SK-N-SH treated with all-trans-retinoic acid at 6 μM for 48 hours (cell line): ENCODE results near the gene PHOSPHO1.
A peak's percentile ranks its signal among the peaks of the same experiment; 100 is the strongest.
"Not testable (repeated sequence)": the region's sequence is repeated elsewhere in the genome, so short reads cannot be mapped to it uniquely, and the experiment has no call there.

Experiments
- ATAC-seq: fragments of 200-7000 bp; cut with Tn5 transposase; 3 replicates; pipeline ENCODE4 v1.9.1; 2020; ENCODE audit warnings: mild to moderate bottlenecking, moderate library complexity
- ARNTL ChIP-seq: fragments of 450-650 bp; formaldehyde crosslinking; IDR thresholded peaks from 2 replicates; pipeline ENCODE4 v1.5.0; 2020; ENCODE audit warnings: low read depth, mild to moderate bottlenecking, moderate library complexity, borderline replicate concordance
- BACH2 ChIP-seq: fragments of 250-450 bp; sonication (Bioruptor Pico); IDR thresholded peaks from 2 replicates; pipeline ENCODE4 v1.9.0; 2021; ENCODE audit warnings: mild to moderate bottlenecking, borderline replicate concordance
- CSDC2 ChIP-seq: fragments of 250-450 bp; sonication (Bioruptor Pico); IDR thresholded peaks from 2 replicates; pipeline ENCODE4 v1.5.0; 2020; ENCODE audit warnings: mild to moderate bottlenecking, moderate library complexity
- ESRRG ChIP-seq: fragments of 250-450 bp; sonication (Bioruptor Pico); IDR thresholded peaks from 2 replicates; pipeline ENCODE4 v1.6.1; 2021; ENCODE audit warnings: mild to moderate bottlenecking
- GLIS3 ChIP-seq: fragments of 250-450 bp; sonication (Bioruptor Pico); IDR thresholded peaks from 2 replicates; pipeline ENCODE4 v1.5.0; 2020; ENCODE audit warnings: mild to moderate bottlenecking, moderate library complexity
- ISL1 ChIP-seq: fragments of 250-450 bp; sonication (Bioruptor Pico); IDR thresholded peaks from 2 replicates; pipeline ENCODE4 v2.1.2; 2022; ENCODE audit warnings: mild to moderate bottlenecking, moderate library complexity
- RARB ChIP-seq: fragments of 250-450 bp; sonication (Bioruptor Pico); IDR thresholded peaks from 2 replicates; pipeline ENCODE4 v1.8.0; 2021; ENCODE audit warnings: mild to moderate bottlenecking, moderate library complexity
- ZFP3 ChIP-seq: fragments of 250-450 bp; sonication (Bioruptor Pico); IDR thresholded peaks from 2 replicates; pipeline ENCODE4 v1.5.0; 2020; ENCODE audit warnings: mild to moderate bottlenecking, moderate library complexity
- ZFP30 ChIP-seq: fragments of 450-650 bp; formaldehyde crosslinking; IDR thresholded peaks from 2 replicates; pipeline ENCODE4 v1.5.0; 2022; ENCODE audit warnings: mild to moderate bottlenecking, moderate library complexity
- ZNF565 ChIP-seq: fragments of 450-650 bp; formaldehyde crosslinking; conservative IDR thresholded peaks from 2 replicates; pipeline ENCODE4 v1.5.0; 2020; ENCODE audit warnings: low read depth, mild to moderate bottlenecking, moderate library complexity
- ZNF70 ChIP-seq: fragments of 450-650 bp; formaldehyde crosslinking; IDR thresholded peaks from 2 replicates; pipeline ENCODE4 v1.5.0; 2020; ENCODE audit warnings: mild to moderate bottlenecking, moderate library complexity
- TF ChIP-seq, protein P1 (sequence below): fragments of 250-450 bp; sonication (Bioruptor Pico); IDR thresholded peaks from 2 replicates; pipeline ENCODE4 v1.5.0; 2020; ENCODE audit warnings: mild to moderate bottlenecking, moderate library complexity
- TF ChIP-seq, protein P2 (sequence below): fragments of 250-450 bp; sonication (Bioruptor Pico); IDR thresholded peaks from 2 replicates; pipeline ENCODE4 v1.5.1; 2020; ENCODE audit warnings: low read depth, mild to moderate bottlenecking, moderate library complexity
- TF ChIP-seq, protein P3 (sequence below): fragments of 250-450 bp; sonication (Bioruptor Pico); IDR thresholded peaks from 2 replicates; pipeline ENCODE4 v1.5.1; 2021; ENCODE audit warnings: mild to moderate bottlenecking, moderate library complexity

PHOSPHO1 gene, protein sequence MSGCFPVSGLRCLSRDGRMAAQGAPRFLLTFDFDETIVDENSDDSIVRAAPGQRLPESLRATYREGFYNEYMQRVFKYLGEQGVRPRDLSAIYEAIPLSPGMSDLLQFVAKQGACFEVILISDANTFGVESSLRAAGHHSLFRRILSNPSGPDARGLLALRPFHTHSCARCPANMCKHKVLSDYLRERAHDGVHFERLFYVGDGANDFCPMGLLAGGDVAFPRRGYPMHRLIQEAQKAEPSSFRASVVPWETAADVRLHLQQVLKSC

DNA sequence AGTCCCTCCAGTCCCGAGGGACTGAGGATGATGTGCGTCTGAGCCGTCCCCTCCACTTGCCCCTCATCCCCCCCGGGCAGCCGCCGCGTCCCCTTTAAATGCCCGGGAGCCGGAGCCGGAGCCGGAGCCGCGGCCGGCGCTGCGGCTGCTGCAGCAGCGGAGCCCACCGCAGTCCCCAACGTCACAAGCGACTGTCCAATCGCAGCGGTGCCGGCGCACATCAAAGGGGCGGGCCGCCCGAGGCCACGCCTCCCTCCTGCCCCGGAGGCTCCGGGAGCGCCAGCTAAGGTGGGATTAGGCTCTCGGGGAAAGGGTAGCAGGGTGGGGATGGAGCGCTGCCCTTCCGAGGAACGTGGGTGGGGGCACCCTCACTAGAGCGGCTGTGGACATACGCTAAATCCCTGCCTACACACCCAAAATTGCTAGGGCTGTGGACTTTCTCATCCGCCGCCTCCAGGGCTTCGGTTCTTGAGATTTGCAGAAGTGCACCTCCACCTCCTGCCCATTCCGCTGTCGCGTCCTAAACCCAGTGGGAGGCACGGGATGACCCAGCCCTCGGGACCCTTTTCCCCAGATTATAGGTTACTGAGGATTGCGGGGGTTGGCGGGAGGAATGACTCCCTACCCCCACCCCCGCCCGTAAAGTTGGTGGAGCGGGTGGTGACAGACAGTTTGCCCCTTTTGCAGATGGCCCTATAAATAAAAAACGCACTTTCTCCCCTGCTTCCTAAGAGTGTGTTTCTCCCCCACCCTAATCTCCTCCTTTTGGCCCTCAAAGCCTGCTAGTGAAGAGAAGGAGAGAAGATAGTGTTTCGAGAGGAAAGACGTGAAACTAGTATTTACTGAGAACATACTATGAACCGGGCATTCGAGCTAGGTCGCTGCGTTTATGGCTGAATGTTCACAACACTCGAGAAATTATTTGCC is at the start of gene PHOSPHO1:
PHOSPHO1 (minus strand) TSS at position 152 of the 927 bp plus-strand sequence. CDS start 4,096 bp downstream, outside the sequence.
- TF ChIP-seq GLIS3 (CRISPR knock-in tag) (no peak), ZFP3 (CRISPR knock-in tag) (peak; percentile 97), ARNTL (CRISPR knock-in tag) (no peak)
- TF ChIP-seq, protein P1, sequence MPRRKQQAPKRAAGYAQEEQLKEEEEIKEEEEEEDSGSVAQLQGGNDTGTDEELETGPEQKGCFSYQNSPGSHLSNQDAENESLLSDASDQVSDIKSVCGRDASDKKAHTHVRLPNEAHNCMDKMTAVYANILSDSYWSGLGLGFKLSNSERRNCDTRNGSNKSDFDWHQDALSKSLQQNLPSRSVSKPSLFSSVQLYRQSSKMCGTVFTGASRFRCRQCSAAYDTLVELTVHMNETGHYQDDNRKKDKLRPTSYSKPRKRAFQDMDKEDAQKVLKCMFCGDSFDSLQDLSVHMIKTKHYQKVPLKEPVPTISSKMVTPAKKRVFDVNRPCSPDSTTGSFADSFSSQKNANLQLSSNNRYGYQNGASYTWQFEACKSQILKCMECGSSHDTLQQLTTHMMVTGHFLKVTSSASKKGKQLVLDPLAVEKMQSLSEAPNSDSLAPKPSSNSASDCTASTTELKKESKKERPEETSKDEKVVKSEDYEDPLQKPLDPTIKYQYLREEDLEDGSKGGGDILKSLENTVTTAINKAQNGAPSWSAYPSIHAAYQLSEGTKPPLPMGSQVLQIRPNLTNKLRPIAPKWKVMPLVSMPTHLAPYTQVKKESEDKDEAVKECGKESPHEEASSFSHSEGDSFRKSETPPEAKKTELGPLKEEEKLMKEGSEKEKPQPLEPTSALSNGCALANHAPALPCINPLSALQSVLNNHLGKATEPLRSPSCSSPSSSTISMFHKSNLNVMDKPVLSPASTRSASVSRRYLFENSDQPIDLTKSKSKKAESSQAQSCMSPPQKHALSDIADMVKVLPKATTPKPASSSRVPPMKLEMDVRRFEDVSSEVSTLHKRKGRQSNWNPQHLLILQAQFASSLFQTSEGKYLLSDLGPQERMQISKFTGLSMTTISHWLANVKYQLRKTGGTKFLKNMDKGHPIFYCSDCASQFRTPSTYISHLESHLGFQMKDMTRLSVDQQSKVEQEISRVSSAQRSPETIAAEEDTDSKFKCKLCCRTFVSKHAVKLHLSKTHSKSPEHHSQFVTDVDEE (CRISPR knock-in tag): 0 out of 2 replicates have a peak, but pooled peaks have one; percentile 10
- TF ChIP-seq, all 23 proteins: peak for 2

DNA sequence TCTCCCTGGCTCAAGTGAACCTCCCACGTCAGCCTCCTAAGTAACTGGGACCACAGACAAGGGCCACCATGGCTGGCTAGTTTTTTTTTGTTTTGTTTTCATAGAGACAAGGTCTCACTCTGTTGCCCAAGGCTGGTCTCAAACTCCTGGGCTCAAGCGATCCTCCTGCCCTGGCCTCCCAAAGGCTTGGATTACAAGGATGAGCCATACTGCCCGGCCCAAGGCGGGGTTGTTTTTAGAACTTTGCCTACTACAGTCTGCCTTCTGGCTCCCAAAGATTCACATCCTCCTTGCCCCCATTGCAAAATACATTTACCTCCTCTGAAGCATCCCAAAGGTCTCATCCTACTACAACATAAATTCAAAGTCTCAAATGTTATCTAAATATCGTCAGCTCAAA is 49.5 kb upstream of the PHOSPHO1 start:
- ATAC-seq: no peak
- TF ChIP-seq ZFP3 (CRISPR knock-in tag): no peak
- TF ChIP-seq GLIS3 (CRISPR knock-in tag): no peak
- TF ChIP-seq, protein P1 (CRISPR knock-in tag): no peak
- TF ChIP-seq RARB: no peak
- no peak for TF ChIP-seq ZNF70
- no peak for TF ChIP-seq ISL1
- TF ChIP-seq, protein P2, sequence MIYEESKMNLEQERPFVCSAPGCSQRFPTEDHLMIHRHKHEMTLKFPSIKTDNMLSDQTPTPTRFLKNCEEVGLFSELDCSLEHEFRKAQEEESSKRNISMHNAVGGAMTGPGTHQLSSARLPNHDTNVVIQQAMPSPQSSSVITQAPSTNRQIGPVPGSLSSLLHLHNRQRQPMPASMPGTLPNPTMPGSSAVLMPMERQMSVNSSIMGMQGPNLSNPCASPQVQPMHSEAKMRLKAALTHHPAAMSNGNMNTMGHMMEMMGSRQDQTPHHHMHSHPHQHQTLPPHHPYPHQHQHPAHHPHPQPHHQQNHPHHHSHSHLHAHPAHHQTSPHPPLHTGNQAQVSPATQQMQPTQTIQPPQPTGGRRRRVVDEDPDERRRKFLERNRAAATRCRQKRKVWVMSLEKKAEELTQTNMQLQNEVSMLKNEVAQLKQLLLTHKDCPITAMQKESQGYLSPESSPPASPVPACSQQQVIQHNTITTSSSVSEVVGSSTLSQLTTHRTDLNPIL (CRISPR knock-in tag): no peak
- TF ChIP-seq ESRRG: no peak

More for the DNA sequence above, at the start of gene PHOSPHO1:
- ATAC-seq: peak; percentile 95

DNA sequence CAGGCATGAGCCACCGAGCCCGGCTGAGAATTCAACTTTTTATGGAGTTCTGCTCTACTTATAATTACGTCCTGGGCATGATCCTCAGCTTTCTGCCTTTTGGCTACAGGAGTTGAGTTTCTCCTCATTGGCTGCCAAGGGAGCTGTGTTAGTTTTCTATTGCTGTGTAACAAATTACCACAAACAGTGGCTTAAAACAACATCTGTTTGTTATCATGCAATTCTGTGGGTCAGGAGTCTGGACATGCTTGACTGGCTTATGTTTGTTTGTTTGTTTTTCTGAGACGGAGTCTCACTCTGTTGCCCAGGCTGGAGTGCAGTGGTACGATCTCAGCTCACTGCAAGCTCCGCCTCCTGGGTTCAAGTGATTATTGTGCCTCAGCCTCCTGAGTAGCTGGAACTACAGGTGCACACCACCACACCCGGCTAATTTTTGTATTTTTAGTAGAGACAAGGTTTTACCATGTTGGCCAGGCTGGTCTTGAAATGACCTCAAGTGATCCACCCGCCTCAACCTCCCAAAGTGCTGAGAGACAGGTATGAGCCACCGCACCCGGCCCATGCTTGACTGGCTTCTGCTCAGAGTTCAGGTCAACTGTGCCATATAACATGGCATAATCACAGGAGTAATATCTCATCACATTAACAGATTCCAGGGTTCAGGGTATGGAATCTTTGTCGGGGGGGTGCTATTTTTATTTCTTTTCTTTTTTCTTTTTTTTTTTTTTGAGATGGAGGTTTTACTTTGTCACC is 48.9 kb upstream of the PHOSPHO1 start:
- ATAC-seq: not testable (repeated sequence)

DNA sequence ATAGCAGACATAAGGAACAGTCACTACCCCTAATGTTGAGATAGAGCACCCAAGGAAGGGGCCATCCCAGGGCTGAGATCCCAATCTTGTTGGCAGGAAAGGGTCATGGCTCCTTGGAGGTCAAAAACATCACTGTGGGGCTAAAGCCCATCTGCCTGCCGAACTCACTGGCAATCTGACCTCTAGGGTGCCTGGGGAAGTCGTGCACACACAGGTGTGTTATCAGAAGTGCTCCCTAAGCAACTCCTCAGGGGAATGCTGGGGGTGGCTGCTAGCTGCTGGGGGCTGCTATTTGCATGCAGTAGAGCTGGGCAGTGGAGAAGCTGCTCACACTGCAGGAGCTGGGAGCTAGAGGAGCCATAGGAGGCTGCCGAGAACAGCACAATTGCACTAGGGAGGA is 47.5 kb upstream of the PHOSPHO1 start:
- TF ChIP-seq ZNF70 (no peak), ZNF565 (no peak), ESRRG (no peak), ZFP30 (CRISPR knock-in tag) (no peak), GLIS3 (CRISPR knock-in tag) (no peak), CSDC2 (no peak), BACH2 (no peak)
- TF ChIP-seq, protein P3, sequence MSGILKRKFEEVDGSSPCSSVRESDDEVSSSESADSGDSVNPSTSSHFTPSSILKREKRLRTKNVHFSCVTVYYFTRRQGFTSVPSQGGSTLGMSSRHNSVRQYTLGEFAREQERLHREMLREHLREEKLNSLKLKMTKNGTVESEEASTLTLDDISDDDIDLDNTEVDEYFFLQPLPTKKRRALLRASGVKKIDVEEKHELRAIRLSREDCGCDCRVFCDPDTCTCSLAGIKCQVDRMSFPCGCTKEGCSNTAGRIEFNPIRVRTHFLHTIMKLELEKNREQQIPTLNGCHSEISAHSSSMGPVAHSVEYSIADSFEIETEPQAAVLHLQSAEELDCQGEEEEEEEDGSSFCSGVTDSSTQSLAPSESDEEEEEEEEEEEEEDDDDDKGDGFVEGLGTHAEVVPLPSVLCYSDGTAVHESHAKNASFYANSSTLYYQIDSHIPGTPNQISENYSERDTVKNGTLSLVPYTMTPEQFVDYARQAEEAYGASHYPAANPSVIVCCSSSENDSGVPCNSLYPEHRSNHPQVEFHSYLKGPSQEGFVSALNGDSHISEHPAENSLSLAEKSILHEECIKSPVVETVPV (CRISPR knock-in tag): no peak
- TF ChIP-seq, protein P1 (CRISPR knock-in tag): no peak
- ATAC-seq: no peak
